ENCODE data around the gene WWTR1. TPM values are rescaled to one million over a fixed set of nuclear protein-coding genes. Genes with fewer than 3 reads are reported as not detected.

WWTR1 gene
- total and polyA plus RNA-seq, 2 of the 4 experiments (the other 2 are of a cell fraction), result 38.9 to 65.3 TPM

- dilution Hi-C loops (cut with HindIII; ENCODE audit: low sequenced_read_pairs, unreplicated experiment), result no loop called here
- H3K4me3 ChIP-seq (ENCODE audit: insufficient read depth, low read depth, low read length), result no peak overlapping the region
- DNase-seq, result no peak
- ChIA-PET POLR2A (ENCODE audit: unreplicated experiment) (no interaction called here), CTCF (interaction anchor here (0.7 kb wide), 1 partner anchor 51 kb away, joined by 3 read pairs; no protein-coding TSS in a partner anchor)
- H3K23ac ChIP-seq (ENCODE audit: low read depth, low read length), result no peak overlapping the region
- WGBS, 2 experiments (ENCODE audit: extremely low coverage in 2 of 2, insufficient read length in 1 of 2), result no CpG with 5 or more reads among the region's 8 CpGs
- H3K36me3 ChIP-seq (ENCODE audit: control insufficient read depth, insufficient read depth, low read length), result peaks cover 4% of the 10 kb centered on the region
- H3K18ac ChIP-seq (ENCODE audit: low read depth, low read length), result no peak overlapping the region
- H3K9me1 ChIP-seq (ENCODE audit: insufficient read depth, low read length), result peaks cover 16% of the 10 kb centered on the region
- peaks cover 23 to 66% of the 10 kb centered on the region in 2 experiments for H3K79me1 ChIP-seq (ENCODE audit: low read depth in 1 of 2, low read length in 2 of 2)
- no peak for ATAC-seq (ENCODE audit: low read depth)
- in situ Hi-C loops (cut with MboI; ENCODE audit: low sequenced_read_pairs), result no loop called here
- BruUV-seq (replicated peaks), result no TSS peak
- H4K20me1 ChIP-seq (ENCODE audit: insufficient read depth, low read length), result peaks cover 24% of the 10 kb centered on the region
- no peak overlapping the region for H2BK20ac ChIP-seq (ENCODE audit: low read depth, low read length)
- H3K9ac ChIP-seq (ENCODE audit: low read depth, low read length), result no peak overlapping the region
- H3K27ac ChIP-seq (ENCODE audit: insufficient read depth, low read length), result no peak overlapping the region
- intact Hi-C loops (cut with micrococcal nuclease), result no loop called here
- no peak overlapping the region for H4K5ac ChIP-seq (ENCODE audit: low read depth, low read length)
- H3K27me3 ChIP-seq (ENCODE audit: control insufficient read depth, insufficient read depth, low read length), result no peaks in the 10 kb centered on the region
- H2BK15ac ChIP-seq (ENCODE audit: low read depth, low read length), result no peak overlapping the region
- no peak overlapping the region for H3K4me2 ChIP-seq (ENCODE audit: low read depth, low read length)
- H2AK5ac ChIP-seq (ENCODE audit: low read depth, low read length), result no peak overlapping the region
- TF ChIP-seq RCOR1 (IDR thresholded peaks at IDR 0.05; ENCODE audit: insufficient replicate concordance, low read length), result no peak
- TF ChIP-seq MAFK (IDR thresholded peaks at IDR 0.05; ENCODE audit: low read depth, low read length), result no peak
- no peak for TF ChIP-seq RAD21 (IDR thresholded peaks at IDR 0.05; ENCODE audit: low read length)
- no peak for TF ChIP-seq POLR2A (IDR thresholded peaks at IDR 0.05; ENCODE audit: low read depth, low read length)
- no peak for TF ChIP-seq NFE2L2 (IDR thresholded peaks at IDR 0.05; ENCODE audit: low read depth, low read length)
- no peak for TF ChIP-seq SMC3 (IDR thresholded peaks at IDR 0.05; ENCODE audit: low read depth, low read length)
- no peak for TF ChIP-seq RFX5 (IDR thresholded peaks at IDR 0.05; ENCODE audit: low read depth, low read length)
- no peak for TF ChIP-seq USF2 (IDR thresholded peaks at IDR 0.05; ENCODE audit: low read depth, low read length)
- TF ChIP-seq MAZ (IDR thresholded peaks at IDR 0.05; ENCODE audit: borderline replicate concordance, low read depth, low read length), result no peak
- TF ChIP-seq CHD1 (IDR thresholded peaks at IDR 0.05; ENCODE audit: low read depth, low read length), result no peak
- no peak for TF ChIP-seq FOS (IDR thresholded peaks at IDR 0.05; ENCODE audit: low read depth, low read length)
- no peak overlapping the region for H3K14ac ChIP-seq (replicated peaks; ENCODE audit: low read depth, low read length)
- no peak overlapping the region for H2BK120ac ChIP-seq (ENCODE audit: low read depth, low read length)
- H2BK5ac ChIP-seq (ENCODE audit: low read depth, low read length, poor library complexity, severe bottlenecking), result no peak overlapping the region
- H3K9me3 ChIP-seq (ENCODE audit: control insufficient read depth, insufficient read depth, low read length), result no peaks in the 10 kb centered on the region
- no peak overlapping the region for H4K91ac ChIP-seq (ENCODE audit: insufficient read depth, low read depth, low read length)
- H3K56ac ChIP-seq (ENCODE audit: extremely low read depth, insufficient read depth, low read length), result no peak overlapping the region
- no peak overlapping the region for H2AK9ac ChIP-seq (replicated peaks; ENCODE audit: low read depth, low read length, poor library complexity)
- H3K4me1 ChIP-seq (ENCODE audit: control insufficient read depth, insufficient read depth, low read length), result peaks cover 11% of the 10 kb centered on the region
- no peak overlapping the region for H2AFZ ChIP-seq (replicated peaks; ENCODE audit: low read length, poor library complexity)
- no peak overlapping the region for H3K4ac ChIP-seq (ENCODE audit: low read depth, low read length)
- H4K8ac ChIP-seq (ENCODE audit: low read depth in 2 of 2, low read length in 2 of 2), result no peak overlapping the region
Observed at GRCh38 chr3:149593418-149594160, 64.2 kb downstream of the WWTR1 start.

All from IMR-90 (cell line).